ENCODE data around the gene NPEPL1. TPM values are rescaled to one million over a fixed set of nuclear protein-coding genes. Genes with fewer than 3 reads are reported as not detected.

Gene NPEPL1
- total RNA-seq, 4 donors from 2014 or later = 21.7 to 37.9 (median 29.7) TPM

DNA sequence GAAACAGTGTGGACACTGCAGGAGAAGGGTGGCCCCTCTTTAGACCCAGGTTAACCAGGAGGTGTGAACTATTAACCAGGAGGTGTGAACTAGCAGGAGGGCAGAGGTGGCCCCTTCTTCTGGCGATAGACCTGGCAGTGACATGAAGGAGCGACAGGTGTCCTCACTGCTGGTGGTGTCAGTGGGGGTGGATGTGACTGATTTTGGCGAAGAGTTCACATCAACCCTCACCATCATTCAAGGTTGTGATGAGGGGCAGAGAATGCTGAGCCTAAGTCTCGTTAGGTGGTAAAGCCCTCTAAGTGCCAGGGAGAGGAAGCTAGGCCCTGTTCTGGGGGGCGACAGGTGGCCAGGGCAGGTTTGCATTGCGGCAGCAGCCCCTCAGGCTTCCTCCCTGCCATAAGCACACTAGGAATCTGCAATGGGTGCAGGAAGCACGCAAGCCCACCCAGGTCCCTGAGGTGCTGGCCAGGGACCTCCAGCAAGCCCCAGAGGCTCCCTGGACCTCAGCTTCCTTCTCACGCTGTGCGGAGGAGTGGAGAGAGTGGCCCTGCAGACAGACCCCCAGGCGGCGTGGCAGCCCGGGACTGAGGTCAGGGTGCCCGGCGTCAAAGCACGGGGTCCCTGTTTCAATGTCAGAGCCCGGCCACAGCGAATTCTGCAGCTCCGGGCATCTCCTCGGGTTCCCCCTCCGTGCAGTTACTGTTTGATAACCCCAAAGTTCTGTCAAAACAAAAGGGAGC is 13.7 kb downstream of the NPEPL1 start:
- H3K4me3 ChIP-seq (ENCODE audit: low read depth, poor library complexity, severe bottlenecking) = no peak overlapping the region
- DNase-seq (ENCODE audit: low spot score in 2 of 2) = peak in 1 of 2 donors; percentile 58
- intact Hi-C loops (cut with DNase I; ENCODE audit: low total_unique reads) = no loop called here
- WGBS, 2 donors = 88 to 95% methylated on average over 20 of the region's 20 CpGs
- TF ChIP-seq, protein P1, sequence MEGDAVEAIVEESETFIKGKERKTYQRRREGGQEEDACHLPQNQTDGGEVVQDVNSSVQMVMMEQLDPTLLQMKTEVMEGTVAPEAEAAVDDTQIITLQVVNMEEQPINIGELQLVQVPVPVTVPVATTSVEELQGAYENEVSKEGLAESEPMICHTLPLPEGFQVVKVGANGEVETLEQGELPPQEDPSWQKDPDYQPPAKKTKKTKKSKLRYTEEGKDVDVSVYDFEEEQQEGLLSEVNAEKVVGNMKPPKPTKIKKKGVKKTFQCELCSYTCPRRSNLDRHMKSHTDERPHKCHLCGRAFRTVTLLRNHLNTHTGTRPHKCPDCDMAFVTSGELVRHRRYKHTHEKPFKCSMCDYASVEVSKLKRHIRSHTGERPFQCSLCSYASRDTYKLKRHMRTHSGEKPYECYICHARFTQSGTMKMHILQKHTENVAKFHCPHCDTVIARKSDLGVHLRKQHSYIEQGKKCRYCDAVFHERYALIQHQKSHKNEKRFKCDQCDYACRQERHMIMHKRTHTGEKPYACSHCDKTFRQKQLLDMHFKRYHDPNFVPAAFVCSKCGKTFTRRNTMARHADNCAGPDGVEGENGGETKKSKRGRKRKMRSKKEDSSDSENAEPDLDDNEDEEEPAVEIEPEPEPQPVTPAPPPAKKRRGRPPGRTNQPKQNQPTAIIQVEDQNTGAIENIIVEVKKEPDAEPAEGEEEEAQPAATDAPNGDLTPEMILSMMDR (IDR thresholded peaks at IDR 0.05) = no peak
- TF ChIP-seq POLR2A (IDR thresholded peaks at IDR 0.05) = no peak

DNA sequence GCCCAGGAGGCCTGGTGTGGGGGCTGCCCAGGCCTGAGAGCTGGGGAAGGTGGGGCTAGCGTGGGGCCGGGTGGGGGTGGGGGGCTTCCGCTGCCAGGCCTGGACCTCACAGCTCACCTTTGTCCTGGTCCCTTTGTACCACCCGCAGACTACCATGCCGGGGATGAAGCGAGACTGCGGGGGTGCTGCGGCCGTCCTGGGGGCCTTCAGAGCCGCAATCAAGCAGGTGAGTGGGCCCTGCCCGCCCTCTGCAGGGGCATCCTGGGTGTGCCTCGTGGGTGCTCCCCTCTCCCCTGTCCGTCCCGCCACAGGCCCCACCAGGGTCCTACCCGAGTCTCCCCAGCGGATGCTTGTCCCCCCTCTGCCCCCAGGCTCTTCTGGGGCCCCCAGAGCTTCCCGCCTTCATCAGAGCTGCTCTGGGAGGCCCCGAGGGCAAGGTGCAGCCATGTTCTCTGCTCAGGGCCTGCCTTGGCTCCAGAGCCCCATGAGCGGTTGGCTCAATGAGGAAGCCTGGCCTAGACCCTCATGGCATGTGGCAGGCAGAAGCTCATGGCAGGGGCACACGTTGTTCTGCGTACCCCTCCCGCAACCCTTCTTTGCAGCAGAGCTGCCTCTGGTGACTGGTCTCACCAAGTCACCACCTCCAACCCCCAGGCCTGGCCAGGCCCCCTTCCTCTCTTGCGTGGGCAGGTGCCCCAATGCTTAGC is 14.5 kb downstream of the NPEPL1 start:
- DNase-seq (ENCODE audit: low spot score in 2 of 2) = peak in 1 of 2 donors; percentile 60
- intact Hi-C loops (cut with DNase I; ENCODE audit: low total_unique reads) = no loop called here
- no peak overlapping the region for H3K4me3 ChIP-seq (ENCODE audit: low read depth, poor library complexity, severe bottlenecking)
- TF ChIP-seq, protein P1 (IDR thresholded peaks at IDR 0.05) = no peak
- TF ChIP-seq POLR2A (IDR thresholded peaks at IDR 0.05) = no peak
- WGBS, 2 donors = 92 to 95% methylated on average over 22 to 23 of the region's 23 CpGs

DNA sequence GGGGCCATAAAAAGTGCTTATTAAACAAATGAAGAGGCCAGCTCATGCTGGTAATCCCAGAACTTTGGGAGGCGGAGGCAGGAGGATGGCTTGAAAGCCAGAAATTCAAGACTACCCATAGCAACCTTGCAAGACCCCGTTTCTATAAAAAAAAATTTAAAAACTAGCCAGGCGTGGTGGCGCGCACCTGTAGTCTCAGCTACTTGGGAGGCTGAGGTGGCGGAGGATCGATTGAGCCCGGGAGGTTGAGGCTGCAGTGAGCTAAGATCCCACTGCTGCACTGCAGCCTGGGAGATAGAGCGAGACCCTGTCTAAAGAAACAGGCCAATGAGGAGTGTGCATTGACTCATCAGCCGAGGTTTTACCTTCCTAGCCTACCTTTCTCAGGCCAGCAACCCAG is 15.2 kb downstream of the NPEPL1 start:
- WGBS, 2 donors = 95% methylated on average over 10 of the region's 10 CpGs

DNA sequence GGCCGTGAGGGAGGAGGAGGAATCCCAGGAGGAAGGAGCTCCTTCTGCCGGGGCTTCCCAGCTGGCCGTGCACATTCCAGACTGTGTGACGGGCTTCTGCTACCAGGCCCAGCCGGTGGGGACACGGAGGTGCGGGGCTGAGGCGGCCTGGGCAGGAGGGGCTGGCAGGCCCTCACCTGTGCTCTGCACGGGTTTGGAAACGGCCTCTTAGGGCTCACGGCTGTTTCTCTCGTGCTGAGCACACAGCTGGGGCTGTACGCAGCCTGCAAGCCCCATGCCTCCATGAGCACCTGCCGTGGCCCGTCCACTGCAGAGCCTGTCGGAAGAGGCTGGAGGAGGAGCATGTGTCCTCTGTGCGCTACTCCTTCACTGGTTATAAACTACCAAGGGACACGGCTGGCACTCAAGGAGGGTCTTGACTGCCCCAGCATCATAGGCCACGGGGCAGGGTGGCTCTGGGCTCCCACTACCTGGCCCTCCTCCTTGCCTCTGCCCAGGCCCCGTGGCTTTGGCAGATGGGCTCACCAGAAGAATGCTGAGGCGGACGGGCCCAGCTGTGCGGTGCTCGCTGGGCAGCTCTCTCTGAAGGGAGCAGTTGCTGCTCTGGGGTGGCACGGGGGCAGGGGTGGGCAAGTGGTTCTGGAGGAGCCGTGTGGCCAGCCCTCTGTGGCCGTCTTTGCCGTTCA is 15.8 kb downstream of the NPEPL1 start:
- DNase-seq (ENCODE audit: low spot score in 2 of 2) = peak in 1 of 2 donors; percentile 68
- H3K4me3 ChIP-seq (ENCODE audit: low read depth, poor library complexity, severe bottlenecking) = no peak overlapping the region
- 88 to 92% methylated on average over 26 to 28 of the region's 28 CpGs for WGBS, 2 donors
- intact Hi-C loops (cut with DNase I; ENCODE audit: low total_unique reads) = no loop called here
- no peak for TF ChIP-seq POLR2A (IDR thresholded peaks at IDR 0.05)
- TF ChIP-seq, protein P1 (IDR thresholded peaks at IDR 0.05) = no peak

More for the DNA sequence above, 15.2 kb downstream of the NPEPL1 start:
- H3K4me3 ChIP-seq (ENCODE audit: low read depth, poor library complexity, severe bottlenecking) = no peak overlapping the region
- DNase-seq (ENCODE audit: low spot score in 2 of 2) = peak in 1 of 2 donors; percentile 53
- intact Hi-C loops (cut with DNase I; ENCODE audit: low total_unique reads) = no loop called here
- TF ChIP-seq, protein P1 (IDR thresholded peaks at IDR 0.05) = no peak
- no peak for TF ChIP-seq POLR2A (IDR thresholded peaks at IDR 0.05)

DNA sequence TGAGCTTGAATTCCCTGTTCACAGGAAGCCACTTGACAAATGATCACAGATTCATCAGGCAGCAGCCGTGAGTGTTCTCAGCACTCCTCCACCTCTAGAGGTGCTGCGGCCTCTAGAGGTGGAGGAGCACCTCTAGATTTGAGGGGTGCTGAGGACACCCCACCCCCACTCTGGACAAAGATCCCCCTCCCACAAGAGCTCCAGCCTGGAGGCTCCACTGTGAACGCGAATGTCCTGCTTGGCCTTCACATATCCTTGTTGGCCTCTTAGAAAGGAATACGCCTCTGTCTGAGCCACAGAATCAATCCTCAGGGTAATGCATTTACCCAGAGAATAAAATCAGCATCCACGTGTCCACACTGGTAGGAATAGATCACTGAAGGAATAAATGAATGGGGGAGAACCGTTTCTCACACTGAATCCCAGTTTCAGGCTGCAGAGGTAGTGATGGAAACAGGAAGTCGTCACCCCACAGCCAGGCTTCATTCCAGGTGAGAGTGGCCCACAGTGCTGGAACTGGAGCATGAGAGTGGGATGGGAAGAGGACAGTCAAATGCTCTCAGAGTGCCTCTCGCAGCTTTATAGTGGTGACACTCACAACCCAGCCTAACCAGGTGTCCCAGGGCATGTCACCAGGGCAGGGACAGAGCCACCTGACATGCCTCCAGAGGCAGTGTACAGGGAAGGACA is 16.6 kb downstream of the NPEPL1 start:
- DNase-seq (ENCODE audit: low spot score in 2 of 2) = peak in 1 of 2 donors; percentile 28
- 78 to 87% methylated on average over 9 of the region's 9 CpGs for WGBS, 2 donors
- TF ChIP-seq, protein P1 (IDR thresholded peaks at IDR 0.05) = no peak
- no peak for TF ChIP-seq POLR2A (IDR thresholded peaks at IDR 0.05)
- intact Hi-C loops (cut with DNase I; ENCODE audit: low total_unique reads) = no loop called here
- no peak overlapping the region for H3K4me3 ChIP-seq (ENCODE audit: low read depth, poor library complexity, severe bottlenecking)
